ENCODE data around the gene TXNDC8. TPM values are rescaled to one million over a fixed set of nuclear protein-coding genes. Genes with fewer than 3 reads are reported as not detected.

TXNDC8 gene
- total RNA-seq, 1 experiment from 2014 or later, result not detected

DNA sequence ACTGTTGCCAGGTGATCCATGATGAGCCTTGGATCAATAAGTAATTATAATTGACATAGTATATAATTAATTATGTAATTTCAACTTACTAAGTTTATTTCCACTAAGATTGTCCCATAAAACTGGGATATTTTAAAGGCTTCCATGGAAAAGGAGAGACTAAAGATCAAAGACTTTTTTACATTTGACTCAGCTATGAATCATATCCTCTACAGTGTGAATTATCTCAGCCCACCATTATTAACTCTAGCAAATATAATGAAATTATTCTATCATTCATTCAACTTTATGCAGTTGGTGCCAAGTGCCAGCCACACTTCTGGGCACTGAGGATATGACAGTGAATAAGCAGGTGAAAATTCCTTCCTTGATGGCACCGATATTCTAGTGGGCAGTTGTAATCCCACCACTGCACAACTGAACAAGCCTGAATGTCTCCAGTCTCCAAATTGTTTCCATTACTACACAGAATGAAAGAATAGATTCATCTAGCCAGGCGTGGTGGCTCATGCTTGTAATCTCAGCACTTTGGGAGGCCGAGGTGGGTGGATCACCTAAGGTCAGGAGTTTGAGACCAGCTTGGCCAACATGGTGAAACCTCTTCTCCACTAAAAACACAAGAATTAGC lies 59.5 kb downstream of the TXNDC8 start (continued):
- TF ChIP-seq ARID4B (CRISPR knock-in tag; IDR thresholded peaks at IDR 0.05; ENCODE audit: borderline replicate concordance) (no peak), NFYB (CRISPR knock-in tag; conservative IDR thresholded peaks at IDR 0.05; ENCODE audit: low read depth) (no peak), FOXP1 (CRISPR knock-in tag; IDR thresholded peaks at IDR 0.05; ENCODE audit: borderline replicate concordance) (no peak), TCF7 (CRISPR knock-in tag; IDR thresholded peaks at IDR 0.05; ENCODE audit: low read depth) (no peak), CREM (CRISPR knock-in tag; IDR thresholded peaks at IDR 0.05) (no peak), FOXK1 (CRISPR knock-in tag; IDR thresholded peaks at IDR 0.05) (no peak), FOXP4 (CRISPR knock-in tag; IDR thresholded peaks at IDR 0.05) (no peak), NFE2L1 (CRISPR knock-in tag; IDR thresholded peaks at IDR 0.05) (no peak), FOXJ3 (CRISPR knock-in tag; IDR thresholded peaks at IDR 0.05; ENCODE audit: borderline replicate concordance) (no peak), SMAD4 (CRISPR knock-in tag; IDR thresholded peaks at IDR 0.05) (no peak)
- TF ChIP-seq, protein P1, sequence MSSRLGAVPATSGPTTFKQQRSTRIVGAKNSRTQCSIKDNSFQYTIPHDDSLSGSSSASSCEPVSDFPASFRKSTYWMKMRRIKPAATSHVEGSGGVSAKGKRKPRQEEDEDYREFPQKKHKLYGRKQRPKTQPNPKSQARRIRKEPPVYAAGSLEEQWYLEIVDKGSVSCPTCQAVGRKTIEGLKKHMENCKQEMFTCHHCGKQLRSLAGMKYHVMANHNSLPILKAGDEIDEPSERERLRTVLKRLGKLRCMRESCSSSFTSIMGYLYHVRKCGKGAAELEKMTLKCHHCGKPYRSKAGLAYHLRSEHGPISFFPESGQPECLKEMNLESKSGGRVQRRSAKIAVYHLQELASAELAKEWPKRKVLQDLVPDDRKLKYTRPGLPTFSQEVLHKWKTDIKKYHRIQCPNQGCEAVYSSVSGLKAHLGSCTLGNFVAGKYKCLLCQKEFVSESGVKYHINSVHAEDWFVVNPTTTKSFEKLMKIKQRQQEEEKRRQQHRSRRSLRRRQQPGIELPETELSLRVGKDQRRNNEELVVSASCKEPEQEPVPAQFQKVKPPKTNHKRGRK (CRISPR knock-in tag; IDR thresholded peaks at IDR 0.05; ENCODE audit: borderline replicate concordance), result no peak
- TF ChIP-seq, protein P2, sequence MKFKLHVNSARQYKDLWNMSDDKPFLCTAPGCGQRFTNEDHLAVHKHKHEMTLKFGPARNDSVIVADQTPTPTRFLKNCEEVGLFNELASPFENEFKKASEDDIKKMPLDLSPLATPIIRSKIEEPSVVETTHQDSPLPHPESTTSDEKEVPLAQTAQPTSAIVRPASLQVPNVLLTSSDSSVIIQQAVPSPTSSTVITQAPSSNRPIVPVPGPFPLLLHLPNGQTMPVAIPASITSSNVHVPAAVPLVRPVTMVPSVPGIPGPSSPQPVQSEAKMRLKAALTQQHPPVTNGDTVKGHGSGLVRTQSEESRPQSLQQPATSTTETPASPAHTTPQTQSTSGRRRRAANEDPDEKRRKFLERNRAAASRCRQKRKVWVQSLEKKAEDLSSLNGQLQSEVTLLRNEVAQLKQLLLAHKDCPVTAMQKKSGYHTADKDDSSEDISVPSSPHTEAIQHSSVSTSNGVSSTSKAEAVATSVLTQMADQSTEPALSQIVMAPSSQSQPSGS (CRISPR knock-in tag; IDR thresholded peaks at IDR 0.05; ENCODE audit: borderline replicate concordance, low read depth), result no peak

DNA sequence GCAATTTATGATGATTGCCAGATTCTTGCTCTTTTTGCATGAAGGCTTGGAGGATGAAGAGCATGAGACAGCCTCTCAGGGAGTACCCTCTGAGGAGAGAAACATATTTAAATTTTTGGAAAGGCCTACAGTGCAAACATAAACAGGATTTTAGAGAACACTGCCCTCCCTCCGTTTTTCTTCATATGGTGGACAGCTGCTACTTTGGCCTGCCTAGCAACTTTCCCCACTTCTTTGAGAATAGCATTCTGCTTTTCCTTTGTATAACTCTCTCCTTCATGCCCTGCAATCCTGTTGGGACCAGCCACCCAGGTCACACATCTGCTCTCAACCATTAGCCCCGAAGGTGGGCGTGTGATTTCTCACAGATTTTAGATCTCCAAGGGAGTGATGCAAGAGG lies 60.9 kb downstream of the TXNDC8 start:
- no peak for ATAC-seq
- TF ChIP-seq, protein P3, sequence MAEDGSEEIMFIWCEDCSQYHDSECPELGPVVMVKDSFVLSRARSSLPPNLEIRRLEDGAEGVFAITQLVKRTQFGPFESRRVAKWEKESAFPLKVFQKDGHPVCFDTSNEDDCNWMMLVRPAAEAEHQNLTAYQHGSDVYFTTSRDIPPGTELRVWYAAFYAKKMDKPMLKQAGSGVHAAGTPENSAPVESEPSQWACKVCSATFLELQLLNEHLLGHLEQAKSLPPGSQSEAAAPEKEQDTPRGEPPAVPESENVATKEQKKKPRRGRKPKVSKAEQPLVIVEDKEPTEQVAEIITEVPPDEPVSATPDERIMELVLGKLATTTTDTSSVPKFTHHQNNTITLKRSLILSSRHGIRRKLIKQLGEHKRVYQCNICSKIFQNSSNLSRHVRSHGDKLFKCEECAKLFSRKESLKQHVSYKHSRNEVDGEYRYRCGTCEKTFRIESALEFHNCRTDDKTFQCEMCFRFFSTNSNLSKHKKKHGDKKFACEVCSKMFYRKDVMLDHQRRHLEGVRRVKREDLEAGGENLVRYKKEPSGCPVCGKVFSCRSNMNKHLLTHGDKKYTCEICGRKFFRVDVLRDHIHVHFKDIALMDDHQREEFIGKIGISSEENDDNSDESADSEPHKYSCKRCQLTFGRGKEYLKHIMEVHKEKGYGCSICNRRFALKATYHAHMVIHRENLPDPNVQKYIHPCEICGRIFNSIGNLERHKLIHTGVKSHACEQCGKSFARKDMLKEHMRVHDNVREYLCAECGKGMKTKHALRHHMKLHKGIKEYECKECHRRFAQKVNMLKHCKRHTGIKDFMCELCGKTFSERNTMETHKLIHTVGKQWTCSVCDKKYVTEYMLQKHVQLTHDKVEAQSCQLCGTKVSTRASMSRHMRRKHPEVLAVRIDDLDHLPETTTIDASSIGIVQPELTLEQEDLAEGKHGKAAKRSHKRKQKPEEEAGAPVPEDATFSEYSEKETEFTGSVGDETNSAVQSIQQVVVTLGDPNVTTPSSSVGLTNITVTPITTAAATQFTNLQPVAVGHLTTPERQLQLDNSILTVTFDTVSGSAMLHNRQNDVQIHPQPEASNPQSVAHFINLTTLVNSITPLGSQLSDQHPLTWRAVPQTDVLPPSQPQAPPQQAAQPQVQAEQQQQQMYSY (CRISPR knock-in tag; IDR thresholded peaks at IDR 0.05), result no peak
- TF ChIP-seq ZNF317 (CRISPR knock-in tag; IDR thresholded peaks at IDR 0.05; ENCODE audit: borderline replicate concordance, low read depth) (no peak), TEAD4 (CRISPR knock-in tag; IDR thresholded peaks at IDR 0.05) (no peak), RELA (CRISPR knock-in tag; IDR thresholded peaks at IDR 0.05; ENCODE audit: borderline replicate concordance) (no peak)
- TF ChIP-seq, protein P4, sequence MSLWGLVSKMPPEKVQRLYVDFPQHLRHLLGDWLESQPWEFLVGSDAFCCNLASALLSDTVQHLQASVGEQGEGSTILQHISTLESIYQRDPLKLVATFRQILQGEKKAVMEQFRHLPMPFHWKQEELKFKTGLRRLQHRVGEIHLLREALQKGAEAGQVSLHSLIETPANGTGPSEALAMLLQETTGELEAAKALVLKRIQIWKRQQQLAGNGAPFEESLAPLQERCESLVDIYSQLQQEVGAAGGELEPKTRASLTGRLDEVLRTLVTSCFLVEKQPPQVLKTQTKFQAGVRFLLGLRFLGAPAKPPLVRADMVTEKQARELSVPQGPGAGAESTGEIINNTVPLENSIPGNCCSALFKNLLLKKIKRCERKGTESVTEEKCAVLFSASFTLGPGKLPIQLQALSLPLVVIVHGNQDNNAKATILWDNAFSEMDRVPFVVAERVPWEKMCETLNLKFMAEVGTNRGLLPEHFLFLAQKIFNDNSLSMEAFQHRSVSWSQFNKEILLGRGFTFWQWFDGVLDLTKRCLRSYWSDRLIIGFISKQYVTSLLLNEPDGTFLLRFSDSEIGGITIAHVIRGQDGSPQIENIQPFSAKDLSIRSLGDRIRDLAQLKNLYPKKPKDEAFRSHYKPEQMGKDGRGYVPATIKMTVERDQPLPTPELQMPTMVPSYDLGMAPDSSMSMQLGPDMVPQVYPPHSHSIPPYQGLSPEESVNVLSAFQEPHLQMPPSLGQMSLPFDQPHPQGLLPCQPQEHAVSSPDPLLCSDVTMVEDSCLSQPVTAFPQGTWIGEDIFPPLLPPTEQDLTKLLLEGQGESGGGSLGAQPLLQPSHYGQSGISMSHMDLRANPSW (CRISPR knock-in tag; conservative IDR thresholded peaks at IDR 0.05; ENCODE audit: low read depth), result no peak
- TF ChIP-seq, protein P5, sequence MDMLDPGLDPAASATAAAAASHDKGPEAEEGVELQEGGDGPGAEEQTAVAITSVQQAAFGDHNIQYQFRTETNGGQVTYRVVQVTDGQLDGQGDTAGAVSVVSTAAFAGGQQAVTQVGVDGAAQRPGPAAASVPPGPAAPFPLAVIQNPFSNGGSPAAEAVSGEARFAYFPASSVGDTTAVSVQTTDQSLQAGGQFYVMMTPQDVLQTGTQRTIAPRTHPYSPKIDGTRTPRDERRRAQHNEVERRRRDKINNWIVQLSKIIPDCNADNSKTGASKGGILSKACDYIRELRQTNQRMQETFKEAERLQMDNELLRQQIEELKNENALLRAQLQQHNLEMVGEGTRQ (CRISPR knock-in tag; IDR thresholded peaks at IDR 0.05), result no peak

More for the DNA sequence above, 60.9 kb downstream of the TXNDC8 start:
- H3K4me3 Mint-ChIP-seq, result no peak overlapping the region
- no peak overlapping the region for H3K27ac Mint-ChIP-seq
- ChIA-PET CTCF (no interaction called here), POLR2A (no interaction called here)
- no peaks in the 10 kb centered on the region for H3K4me1 Mint-ChIP-seq
- H3K27me3 Mint-ChIP-seq (ENCODE audit: low read depth), result no peaks in the 10 kb centered on the region; the same call in 1 of the 2 replicates
- H3K9me3 Mint-ChIP-seq, result no peaks in the 10 kb centered on the region
- no peak for DNase-seq (ENCODE audit: low spot score)
- H3K36me3 Mint-ChIP-seq, result no peaks in the 10 kb centered on the region
